ENCODE measurements around the gene AR.

DNA sequence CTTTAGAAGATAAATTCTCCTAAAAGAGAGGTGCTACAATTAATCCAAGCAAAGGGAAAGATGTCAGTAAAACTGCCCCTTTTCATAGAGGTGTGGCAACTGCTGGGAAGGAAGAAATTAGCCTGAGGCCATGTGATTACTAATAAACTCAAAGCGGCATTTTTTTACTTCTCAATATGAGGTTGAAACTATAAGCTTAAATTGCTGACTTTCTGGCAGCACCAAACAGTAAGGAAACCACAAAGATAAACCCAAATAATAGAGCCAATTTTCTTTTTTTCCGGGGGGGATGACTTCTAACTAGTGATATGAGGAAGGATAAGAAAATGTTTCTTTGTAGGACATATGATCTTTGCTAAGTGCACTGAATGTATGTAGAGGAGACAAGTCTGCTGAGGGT is 30.9 kb downstream of the AR start:
- TF ChIP-seq, protein P1, sequence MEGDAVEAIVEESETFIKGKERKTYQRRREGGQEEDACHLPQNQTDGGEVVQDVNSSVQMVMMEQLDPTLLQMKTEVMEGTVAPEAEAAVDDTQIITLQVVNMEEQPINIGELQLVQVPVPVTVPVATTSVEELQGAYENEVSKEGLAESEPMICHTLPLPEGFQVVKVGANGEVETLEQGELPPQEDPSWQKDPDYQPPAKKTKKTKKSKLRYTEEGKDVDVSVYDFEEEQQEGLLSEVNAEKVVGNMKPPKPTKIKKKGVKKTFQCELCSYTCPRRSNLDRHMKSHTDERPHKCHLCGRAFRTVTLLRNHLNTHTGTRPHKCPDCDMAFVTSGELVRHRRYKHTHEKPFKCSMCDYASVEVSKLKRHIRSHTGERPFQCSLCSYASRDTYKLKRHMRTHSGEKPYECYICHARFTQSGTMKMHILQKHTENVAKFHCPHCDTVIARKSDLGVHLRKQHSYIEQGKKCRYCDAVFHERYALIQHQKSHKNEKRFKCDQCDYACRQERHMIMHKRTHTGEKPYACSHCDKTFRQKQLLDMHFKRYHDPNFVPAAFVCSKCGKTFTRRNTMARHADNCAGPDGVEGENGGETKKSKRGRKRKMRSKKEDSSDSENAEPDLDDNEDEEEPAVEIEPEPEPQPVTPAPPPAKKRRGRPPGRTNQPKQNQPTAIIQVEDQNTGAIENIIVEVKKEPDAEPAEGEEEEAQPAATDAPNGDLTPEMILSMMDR (IDR thresholded peaks at IDR 0.05), result no peak
- no peak for TF ChIP-seq POLR2AphosphoS5 (IDR thresholded peaks at IDR 0.05)
- no peak for TF ChIP-seq POLR2A (IDR thresholded peaks at IDR 0.05)

All from suprapubic skin (tissue), 4 donors.